ENCODE measurements around the gene FIGN. TPM values are rescaled to one million over a fixed set of nuclear protein-coding genes. Genes with fewer than 3 reads are reported as not detected.

FIGN gene
- total RNA-seq, 1 experiment from 2014 or later, result 1.5 TPM

DNA sequence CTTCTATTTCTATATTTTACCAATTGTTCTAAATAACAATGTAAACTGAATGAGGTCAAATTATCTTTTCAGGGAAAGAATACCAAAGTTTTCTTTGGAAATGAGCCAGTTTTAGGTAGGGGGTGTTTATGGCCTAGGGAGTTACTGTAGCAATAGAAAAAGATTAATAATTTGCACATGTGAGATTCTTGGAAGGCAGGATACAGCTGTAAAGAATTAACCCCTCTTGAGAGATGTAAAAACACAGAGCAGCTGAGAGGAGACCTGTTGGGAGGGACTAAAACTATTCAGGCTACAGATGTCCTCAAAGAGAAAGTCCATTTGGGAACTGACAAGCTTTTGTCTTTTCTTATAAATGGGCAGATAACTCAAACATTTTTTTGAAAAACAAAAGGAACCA is 182.2 kb downstream of the FIGN start:
- ChIA-PET CTCF (no interaction called here), POLR2A (ENCODE audit: unreplicated experiment) (no interaction called here)
- ATAC-seq (no peak), DNase-seq (no peak)
- Histone ChIP-seq H3K27ac (ENCODE audit: low read length) (no peak overlapping the region), H3K4me1 (ENCODE audit: insufficient read depth, low read length) (no peaks in the 10 kb centered on the region), H2AFZ (ENCODE audit: low read length) (no peak overlapping the region), H3K9ac (ENCODE audit: low read length) (no peak overlapping the region), H3K4me2 (ENCODE audit: low read length) (no peak overlapping the region), H3F3A (ENCODE audit: low read length, unreplicated experiment) (no peaks in the 10 kb centered on the region), H3K36me3 (ENCODE audit: low read depth, low read length) (no peaks in the 10 kb centered on the region), H3K27me3 (ENCODE audit: low read length) (no peaks in the 10 kb centered on the region), H3K4me3 (ENCODE audit: low read length) (no peak overlapping the region), H3K9me3 (ENCODE audit: low read length) (no peaks in the 10 kb centered on the region), H3K9me2 (replicated peaks; ENCODE audit: low read length) (no peaks in the 10 kb centered on the region), H4K20me1 (ENCODE audit: low read length) (no peaks in the 10 kb centered on the region), H3K79me2 (ENCODE audit: low read length) (no peaks in the 10 kb centered on the region)
- intact Hi-C loops (cut with micrococcal nuclease), result no loop called here
- no TSS peak for BruUV-seq (replicated peaks)
- TF ChIP-seq EZH2 (IDR thresholded peaks at IDR 0.05; ENCODE audit: low read length, unreplicated experiment) (no peak), EZH2phosphoT487 (IDR thresholded peaks at IDR 0.05; ENCODE audit: borderline replicate concordance, low read length) (no peak)
- TF ChIP-seq, protein P1, sequence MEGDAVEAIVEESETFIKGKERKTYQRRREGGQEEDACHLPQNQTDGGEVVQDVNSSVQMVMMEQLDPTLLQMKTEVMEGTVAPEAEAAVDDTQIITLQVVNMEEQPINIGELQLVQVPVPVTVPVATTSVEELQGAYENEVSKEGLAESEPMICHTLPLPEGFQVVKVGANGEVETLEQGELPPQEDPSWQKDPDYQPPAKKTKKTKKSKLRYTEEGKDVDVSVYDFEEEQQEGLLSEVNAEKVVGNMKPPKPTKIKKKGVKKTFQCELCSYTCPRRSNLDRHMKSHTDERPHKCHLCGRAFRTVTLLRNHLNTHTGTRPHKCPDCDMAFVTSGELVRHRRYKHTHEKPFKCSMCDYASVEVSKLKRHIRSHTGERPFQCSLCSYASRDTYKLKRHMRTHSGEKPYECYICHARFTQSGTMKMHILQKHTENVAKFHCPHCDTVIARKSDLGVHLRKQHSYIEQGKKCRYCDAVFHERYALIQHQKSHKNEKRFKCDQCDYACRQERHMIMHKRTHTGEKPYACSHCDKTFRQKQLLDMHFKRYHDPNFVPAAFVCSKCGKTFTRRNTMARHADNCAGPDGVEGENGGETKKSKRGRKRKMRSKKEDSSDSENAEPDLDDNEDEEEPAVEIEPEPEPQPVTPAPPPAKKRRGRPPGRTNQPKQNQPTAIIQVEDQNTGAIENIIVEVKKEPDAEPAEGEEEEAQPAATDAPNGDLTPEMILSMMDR (conservative IDR thresholded peaks at IDR 0.05; ENCODE audit: low read depth, low read length), result no peak

DNA sequence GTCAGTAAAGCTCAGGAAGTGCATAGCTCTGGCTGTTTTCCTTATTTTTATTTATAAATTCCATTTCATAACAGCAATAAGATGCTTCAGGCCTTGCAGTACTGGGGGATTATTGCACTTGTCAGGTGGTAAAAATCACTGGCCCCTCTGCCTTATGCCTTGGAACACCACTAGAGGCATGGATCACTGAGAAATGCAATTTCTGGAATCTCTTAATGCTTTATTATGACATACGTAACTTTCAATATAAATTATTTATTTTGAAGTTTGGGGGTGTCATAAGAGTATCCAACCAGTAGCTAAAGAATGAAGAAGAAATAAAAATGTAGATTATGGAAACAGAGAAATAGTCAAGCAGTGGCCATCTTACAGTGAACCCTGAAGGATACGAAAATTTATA is 183.1 kb downstream of the FIGN start:
- BruUV-seq (replicated peaks), result no TSS peak
- no peaks in the 10 kb centered on the region for H3K9me2 ChIP-seq (replicated peaks; ENCODE audit: low read length)
- no peak overlapping the region for H3K4me2 ChIP-seq (ENCODE audit: low read length)
- H4K20me1 ChIP-seq (ENCODE audit: low read length), result no peaks in the 10 kb centered on the region
- no peak overlapping the region for H3K4me3 ChIP-seq (ENCODE audit: low read length)
- H3K27ac ChIP-seq (ENCODE audit: low read length), result no peak overlapping the region
- no peaks in the 10 kb centered on the region for H3F3A ChIP-seq (ENCODE audit: low read length, unreplicated experiment)
- H3K79me2 ChIP-seq (ENCODE audit: low read length), result no peaks in the 10 kb centered on the region
- H3K4me1 ChIP-seq (ENCODE audit: insufficient read depth, low read length), result no peaks in the 10 kb centered on the region
- TF ChIP-seq EZH2phosphoT487 (IDR thresholded peaks at IDR 0.05; ENCODE audit: borderline replicate concordance, low read length) (no peak), EZH2 (IDR thresholded peaks at IDR 0.05; ENCODE audit: low read length, unreplicated experiment) (no peak)
- TF ChIP-seq, protein P1 (conservative IDR thresholded peaks at IDR 0.05; ENCODE audit: low read depth, low read length), result no peak
- no peak overlapping the region for H3K9ac ChIP-seq (ENCODE audit: low read length)
- H3K27me3 ChIP-seq (ENCODE audit: low read length), result no peaks in the 10 kb centered on the region
- H3K36me3 ChIP-seq (ENCODE audit: low read depth, low read length), result no peaks in the 10 kb centered on the region
- CTCF ChIA-PET, result no interaction called here
- no peak overlapping the region for H2AFZ ChIP-seq (ENCODE audit: low read length)
- intact Hi-C loops (cut with micrococcal nuclease), result no loop called here
- POLR2A ChIA-PET (ENCODE audit: unreplicated experiment), result no interaction called here
- DNase-seq (no peak), ATAC-seq (no peak)
- no peaks in the 10 kb centered on the region for H3K9me3 ChIP-seq (ENCODE audit: low read length)

DNA sequence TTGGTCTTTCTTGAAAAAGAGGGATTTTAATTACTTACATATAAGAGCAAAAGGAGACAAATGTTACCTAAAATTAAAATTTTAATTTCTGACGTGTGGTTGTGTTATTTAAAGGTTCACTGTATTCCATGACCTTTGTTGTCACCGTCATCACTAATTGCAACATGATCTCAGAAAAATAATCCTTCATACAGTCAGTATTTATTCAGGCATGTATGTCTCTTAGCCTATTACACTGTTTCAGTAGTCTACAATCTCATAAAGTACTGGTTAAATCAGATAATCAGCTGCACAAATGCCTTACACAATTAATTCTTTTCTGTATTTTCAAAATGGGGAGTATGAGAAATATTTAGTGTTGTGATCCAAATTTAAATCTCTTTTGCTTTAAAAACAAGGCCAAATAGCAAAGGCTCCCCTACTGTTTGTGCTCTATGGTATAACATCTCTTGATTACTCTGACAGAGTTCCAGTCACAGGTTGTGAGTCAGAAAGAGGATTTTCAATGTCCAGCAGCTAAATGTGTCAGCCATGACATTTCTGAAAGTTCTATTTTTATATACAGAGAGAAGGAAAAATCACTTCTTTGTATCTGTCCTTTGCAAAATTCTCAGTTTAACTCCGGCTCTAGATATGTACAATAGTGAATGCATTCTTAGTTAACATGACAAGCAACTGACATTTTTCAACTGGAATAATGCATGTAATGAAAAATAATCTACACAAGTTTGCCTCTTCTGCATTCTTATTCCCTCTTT is 184.0 kb downstream of the FIGN start:
- POLR2A ChIA-PET (ENCODE audit: unreplicated experiment), result no interaction called here
- BruUV-seq (replicated peaks), result no TSS peak
- peak; percentile 16 for DNase-seq

More for the DNA sequence above, 184.0 kb downstream of the FIGN start:
- no peak overlapping the region for H3K9ac ChIP-seq (ENCODE audit: low read length)
- H3K79me2 ChIP-seq (ENCODE audit: low read length), result no peaks in the 10 kb centered on the region
- CTCF ChIA-PET, result no interaction called here
- intact Hi-C loops (cut with micrococcal nuclease), result no loop called here
- H4K20me1 ChIP-seq (ENCODE audit: low read length), result no peaks in the 10 kb centered on the region
- H3K27ac ChIP-seq (ENCODE audit: low read length), result no peak overlapping the region
- no peak overlapping the region for H3K4me3 ChIP-seq (ENCODE audit: low read length)
- H3K4me1 ChIP-seq (ENCODE audit: insufficient read depth, low read length), result no peaks in the 10 kb centered on the region
- no peak overlapping the region for H3K4me2 ChIP-seq (ENCODE audit: low read length)
- ATAC-seq, result peak; percentile 38; the same call in 1 of the 2 replicates
- H3K27me3 ChIP-seq (ENCODE audit: low read length), result no peaks in the 10 kb centered on the region
- H3F3A ChIP-seq (ENCODE audit: low read length, unreplicated experiment), result no peaks in the 10 kb centered on the region
- no peak overlapping the region for H2AFZ ChIP-seq (ENCODE audit: low read length)
- no peaks in the 10 kb centered on the region for H3K9me3 ChIP-seq (ENCODE audit: low read length)
- TF ChIP-seq, protein P1 (conservative IDR thresholded peaks at IDR 0.05; ENCODE audit: low read depth, low read length), result no peak
- no peak for TF ChIP-seq EZH2phosphoT487 (IDR thresholded peaks at IDR 0.05; ENCODE audit: borderline replicate concordance, low read length)
- TF ChIP-seq EZH2 (IDR thresholded peaks at IDR 0.05; ENCODE audit: low read length, unreplicated experiment), result no peak
- H3K9me2 ChIP-seq (replicated peaks; ENCODE audit: low read length), result no peaks in the 10 kb centered on the region
- no peaks in the 10 kb centered on the region for H3K36me3 ChIP-seq (ENCODE audit: low read depth, low read length)
